ENCODE measurements around the gene FAM78A. TPM values are rescaled to one million over a fixed set of nuclear protein-coding genes. Genes with fewer than 3 reads are reported as not detected.
"Not testable (repeated sequence)": the region's sequence is repeated elsewhere in the genome, so short reads cannot be mapped to it uniquely, and the experiment has no call there.

Gene FAM78A
- total RNA-seq, 2 experiments from 2014 or later, result 86.5 to 88.7 TPM

DNA sequence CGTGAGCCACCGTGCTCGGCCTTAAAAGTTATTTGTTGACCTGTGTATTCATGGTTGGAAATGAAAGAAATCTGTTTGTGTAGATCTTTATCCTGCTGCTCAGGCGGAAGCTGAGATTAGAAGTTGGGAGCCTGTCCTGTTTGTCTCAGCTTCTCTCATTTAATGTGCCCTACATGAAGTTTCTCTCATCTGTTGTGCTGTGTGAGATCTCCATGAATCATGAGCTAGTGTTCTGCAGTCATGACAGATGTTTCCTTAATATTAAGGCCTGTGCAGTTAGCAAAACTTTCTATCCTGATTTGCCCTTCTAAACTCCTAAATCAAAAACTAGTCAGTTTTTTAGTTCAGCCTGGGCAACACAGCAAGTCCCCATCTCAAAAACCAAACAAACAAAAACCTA lies 59.5 kb downstream of the FAM78A start:
- Mint-ChIP-seq H3K4me1 (no peaks in the 10 kb centered on the region), H3K27me3 (no peaks in the 10 kb centered on the region), H3K4me3 (no peak overlapping the region), H3K27ac (no peak overlapping the region), H3K9me3 (peaks cover 6% of the 10 kb centered on the region), H3K36me3 (ENCODE audit: low read depth) (peaks cover 19% of the 10 kb centered on the region)
- ChIA-PET CTCF (interaction anchor here (0.6 kb wide), 1 partner anchor 38 kb away, joined by 5 read pairs; no protein-coding TSS in a partner anchor), POLR2A (interaction anchor here (1.1 kb wide), 1 partner anchor 36 kb away, joined by 3 read pairs; no protein-coding TSS in a partner anchor)
- no peak for DNase-seq

DNA sequence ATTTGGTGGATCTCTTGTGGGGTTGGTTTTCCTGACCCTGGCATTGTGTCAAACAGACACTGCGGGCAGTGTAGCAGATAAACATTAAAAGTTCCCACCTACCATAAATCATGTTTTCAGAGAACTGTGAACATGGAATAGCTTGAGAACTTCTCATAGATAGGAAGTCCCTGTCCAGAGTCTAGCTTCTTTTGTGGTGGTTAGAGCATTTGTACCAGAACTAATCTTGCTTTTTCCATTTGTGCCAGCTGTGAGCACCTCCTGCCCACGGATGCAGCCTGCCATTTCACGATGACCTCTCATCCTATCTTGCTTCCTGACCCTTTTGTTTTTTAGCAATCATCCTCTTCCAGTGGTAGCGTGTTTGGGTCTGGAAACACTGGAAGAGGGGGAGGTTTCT lies 61.4 kb downstream of the FAM78A start:
- Mint-ChIP-seq H3K4me1 (no peaks in the 10 kb centered on the region), H3K36me3 (ENCODE audit: low read depth) (peaks cover 32% of the 10 kb centered on the region)
- DNase-seq, result no peak

DNA sequence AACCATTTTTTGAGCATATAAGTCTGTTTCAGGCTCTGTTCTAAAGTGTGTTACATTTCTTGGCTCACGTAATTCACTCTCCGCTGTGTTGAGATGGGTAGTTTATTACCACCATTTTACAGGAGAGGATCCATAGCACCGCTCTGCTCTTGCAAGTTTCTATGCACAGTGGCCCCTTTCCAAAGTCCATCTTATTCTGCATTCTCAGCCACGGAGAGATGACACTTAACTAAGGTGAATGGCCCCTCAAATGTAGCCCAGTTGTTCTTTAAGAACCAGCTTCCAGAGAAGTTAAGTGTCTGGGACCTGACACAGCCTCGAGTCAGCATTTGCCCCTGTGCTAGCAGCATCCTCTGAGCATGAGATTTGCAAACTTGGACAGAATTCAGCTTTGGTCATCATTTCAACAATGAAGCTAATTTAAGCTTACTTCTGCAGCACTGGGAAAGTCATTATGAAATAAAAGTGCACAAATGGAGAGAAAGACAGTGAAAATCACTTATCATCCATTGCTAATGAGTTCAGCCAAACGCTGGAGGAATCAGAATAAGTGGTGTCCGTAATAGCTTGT lies 61.9 kb downstream of the FAM78A start:
- DNase-seq, result no peak
- peaks cover 19% of the 10 kb centered on the region for H3K9me3 Mint-ChIP-seq
- H3K4me3 Mint-ChIP-seq, result no peak overlapping the region
- CTCF ChIA-PET, result interaction anchor here (1.2 to 3.1 kb wide), 4 partner anchors 9 to 264 kb away, joined by 4 to 17 read pairs (median 6); no protein-coding TSS in a partner anchor
- no peaks in the 10 kb centered on the region for H3K27me3 Mint-ChIP-seq
- POLR2A ChIA-PET, result interaction anchor here (0.6 to 1.3 kb wide), 3 partner anchors 15 to 463 kb away, joined by 3 to 5 read pairs (median 4); no protein-coding TSS in a partner anchor
- no peaks in the 10 kb centered on the region for H3K4me1 Mint-ChIP-seq
- H3K36me3 Mint-ChIP-seq (ENCODE audit: low read depth), result peaks cover 37% of the 10 kb centered on the region
- no peak overlapping the region for H3K27ac Mint-ChIP-seq

More for the DNA sequence above, 61.4 kb downstream of the FAM78A start:
- Mint-ChIP-seq H3K27ac (no peak overlapping the region), H3K4me3 (no peak overlapping the region), H3K9me3 (peaks cover 16% of the 10 kb centered on the region), H3K27me3 (no peaks in the 10 kb centered on the region)
- CTCF ChIA-PET, result interaction anchor here (1.2 to 3.1 kb wide), 4 partner anchors 10 to 263 kb away, joined by 4 to 17 read pairs (median 6); no protein-coding TSS in a partner anchor
- POLR2A ChIA-PET, result interaction anchor here (1.2 to 1.3 kb wide), 2 partner anchors 15 to 158 kb away, joined by 3 to 4 read pairs; no protein-coding TSS in a partner anchor

DNA sequence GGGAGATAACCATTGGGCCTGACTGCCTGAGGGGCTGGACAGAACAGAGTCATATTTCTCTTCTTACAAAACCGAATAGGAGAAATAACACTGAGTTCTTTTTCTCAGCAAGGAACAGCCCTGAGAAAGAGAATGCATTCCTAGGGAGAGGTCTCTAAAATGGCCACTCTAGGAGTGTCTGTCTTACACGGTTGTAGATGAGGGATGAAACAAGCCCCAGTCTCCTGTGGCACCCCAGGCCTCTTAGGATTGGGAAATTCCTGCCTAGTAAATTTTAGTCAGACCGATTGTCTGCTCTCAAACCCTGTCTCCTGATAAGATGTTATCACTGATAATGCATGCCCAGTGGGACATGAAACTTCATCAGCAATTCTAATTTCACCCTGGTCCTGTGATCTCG lies 64.4 kb downstream of the FAM78A start:
- DNase-seq, H3K27me3 Mint-ChIP-seq, H3K4me1 Mint-ChIP-seq, POLR2A ChIA-PET, H3K27ac Mint-ChIP-seq, CTCF ChIA-PET, H3K4me3 Mint-ChIP-seq: not testable (repeated sequence)
- Mint-ChIP-seq H3K9me3 (peaks cover 19% of the 10 kb centered on the region), H3K36me3 (ENCODE audit: low read depth) (peaks cover 49% of the 10 kb centered on the region)

Other genes starting within 250 kb of the FAM78A start
- gene AIF1L, start 180.0 kb downstream of the FAM78A start, total RNA-seq, result under 1 TPM; 0.30 to 0.50 TPM
- 10 to 100 TPM; 43.8 to 51.3 TPM for gene NUP214, start 150.9 kb downstream of the FAM78A start, total RNA-seq
- gene PLPP7, start 13.2 kb upstream of the FAM78A start, total RNA-seq, result not detected
- 100 to 1,000 TPM; 178 to 190 TPM for gene PRRC2B, start 117.6 kb upstream of the FAM78A start, total RNA-seq
- gene POMT1, start 226.4 kb upstream of the FAM78A start, total RNA-seq, result 10 to 100 TPM; 52.5 to 53.8 TPM